COLO668 (cell line): ENCODE data around the gene PCYT2.
"Not testable (repeated sequence)": the region's sequence is repeated elsewhere in the genome, so short reads cannot be mapped to it uniquely, and the experiment has no call there.

Experiments
- DNase-seq: peaks from one replicate; lab custom pipeline; 2025; ENCODE audit not compliant: unreplicated experiment; lab: John Stamatoyannopoulos, UW

PCYT2 gene

GRCh38 chr17:81911277-81911961, at the start of gene PCYT2:
PCYT2 (minus strand) TSS chr17:81911399; CDS start chr17:81911355, 44 bp downstream.
- peak; percentile 93 for DNase-seq

- peak; percentile 12 for DNase-seq
Measured at GRCh38 chr17:81960130-81960958, 49.1 kb upstream of the PCYT2 start.

- peak; percentile 78 for DNase-seq
Measured at GRCh38 chr17:81959362-81960129, 48.3 kb upstream of the PCYT2 start.

- no peak for DNase-seq
Measured at GRCh38 chr17:81958633-81959342, 47.6 kb upstream of the PCYT2 start.

- no peak for DNase-seq
Measured at GRCh38 chr17:81957691-81958432, 46.7 kb upstream of the PCYT2 start.

- DNase-seq = no peak
Measured at GRCh38 chr17:81956607-81957589, 45.7 kb upstream of the PCYT2 start.

- no peak for DNase-seq
Measured at GRCh38 chr17:81955756-81956544, 44.8 kb upstream of the PCYT2 start.

- no peak for DNase-seq
Measured at GRCh38 chr17:81955058-81955681, 44.0 kb upstream of the PCYT2 start.

GRCh38 chr17:81954131-81955057, 43.2 kb upstream of the PCYT2 start:
- no peak for DNase-seq

GRCh38 chr17:81953443-81953842, 42.2 kb upstream of the PCYT2 start:
- DNase-seq = not testable (repeated sequence)

GRCh38 chr17:81952792-81953228, 41.6 kb upstream of the PCYT2 start:
- no peak for DNase-seq

GRCh38 chr17:81951785-81952684, 40.8 kb upstream of the PCYT2 start:
- DNase-seq = no peak

GRCh38 chr17:81950501-81950900, 39.3 kb upstream of the PCYT2 start:
- no peak for DNase-seq

- DNase-seq = peak; percentile 15
Measured at GRCh38 chr17:81948635-81949378, 37.6 kb upstream of the PCYT2 start.

GRCh38 chr17:81947189-81947588, 36.0 kb upstream of the PCYT2 start, which contains the start of gene MYADML2:
MYADML2 (minus strand) TSS chr17:81947233; CDS start chr17:81941741, 5,492 bp downstream.
- DNase-seq = no peak
